Stomach smooth muscle (tissue), 2 donors: Measurements from ENCODE around the gene PERM1.
"Not testable (repeated sequence)": the region's sequence is repeated elsewhere in the genome, so short reads cannot be mapped to it uniquely, and the experiment has no call there.

ENCODE experiments used
- H3K27ac ChIP-seq: one replicate; pipeline ENCODE4 v1.7.0; 2013; ENCODE audit warnings: mild to moderate bottlenecking, low read length, inconsistent platforms
- H3K27me3 ChIP-seq, 2 donors: one replicate each; pipeline ENCODE4 v1.7.0; 2013; ENCODE audit warnings: low read length in 2 of 2; ENCODE audit not compliant: insufficient read depth in 2 of 2, control insufficient read depth in 1 of 2
- H3K36me3 ChIP-seq, 2 donors: one replicate each; pipeline ENCODE4 v1.7.0; 2013; ENCODE audit warnings: low read length in 2 of 2; ENCODE audit not compliant: control insufficient read depth in 2 of 2, insufficient read depth in 2 of 2
- H3K4me1 ChIP-seq: one replicate; pipeline ENCODE4 v1.7.0; 2013; ENCODE audit warnings: low read length; ENCODE audit not compliant: control insufficient read depth, insufficient read depth
- H3K4me3 ChIP-seq, 2 donors: one replicate each; pipeline ENCODE4 v1.7.0; 2013; ENCODE audit warnings: low read length in 2 of 2
- H3K9ac ChIP-seq, 2 donors: one replicate each; pipeline ENCODE4 v1.7.0; 2013; ENCODE audit warnings: low read length in 2 of 2, mild to moderate bottlenecking in 1 of 2
- H3K9me3 ChIP-seq, 2 donors: one replicate each; pipeline ENCODE4 v1.7.0; 2013; ENCODE audit warnings: low read length in 2 of 2; ENCODE audit not compliant: control insufficient read depth in 2 of 2
- donor health status: healthy.
- donor health status: Pancreatic carcinoma.

The PERM1 gene

DNA sequence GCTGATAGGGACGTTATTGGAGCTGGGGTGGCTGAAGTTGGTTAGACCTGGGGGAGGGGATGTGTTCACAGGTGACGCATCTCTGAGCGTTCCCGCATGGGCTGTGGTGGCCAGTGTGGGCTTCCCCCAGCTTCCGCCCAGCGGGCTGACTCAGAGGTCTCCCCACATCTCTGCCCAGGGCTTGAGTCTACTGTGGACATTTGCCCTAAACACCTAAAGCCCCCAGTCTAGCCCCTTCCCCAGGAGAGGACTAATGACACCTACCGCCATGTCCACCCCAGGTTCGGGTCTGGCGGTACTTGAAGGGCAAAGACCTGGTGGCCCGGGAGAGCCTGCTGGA is 40.0 kb upstream of the PERM1 start:
- Histone ChIP-seq H3K4me3 (no peak overlapping the region), H3K4me1 (peaks cover 8% of the 10 kb centered on the region)

DNA sequence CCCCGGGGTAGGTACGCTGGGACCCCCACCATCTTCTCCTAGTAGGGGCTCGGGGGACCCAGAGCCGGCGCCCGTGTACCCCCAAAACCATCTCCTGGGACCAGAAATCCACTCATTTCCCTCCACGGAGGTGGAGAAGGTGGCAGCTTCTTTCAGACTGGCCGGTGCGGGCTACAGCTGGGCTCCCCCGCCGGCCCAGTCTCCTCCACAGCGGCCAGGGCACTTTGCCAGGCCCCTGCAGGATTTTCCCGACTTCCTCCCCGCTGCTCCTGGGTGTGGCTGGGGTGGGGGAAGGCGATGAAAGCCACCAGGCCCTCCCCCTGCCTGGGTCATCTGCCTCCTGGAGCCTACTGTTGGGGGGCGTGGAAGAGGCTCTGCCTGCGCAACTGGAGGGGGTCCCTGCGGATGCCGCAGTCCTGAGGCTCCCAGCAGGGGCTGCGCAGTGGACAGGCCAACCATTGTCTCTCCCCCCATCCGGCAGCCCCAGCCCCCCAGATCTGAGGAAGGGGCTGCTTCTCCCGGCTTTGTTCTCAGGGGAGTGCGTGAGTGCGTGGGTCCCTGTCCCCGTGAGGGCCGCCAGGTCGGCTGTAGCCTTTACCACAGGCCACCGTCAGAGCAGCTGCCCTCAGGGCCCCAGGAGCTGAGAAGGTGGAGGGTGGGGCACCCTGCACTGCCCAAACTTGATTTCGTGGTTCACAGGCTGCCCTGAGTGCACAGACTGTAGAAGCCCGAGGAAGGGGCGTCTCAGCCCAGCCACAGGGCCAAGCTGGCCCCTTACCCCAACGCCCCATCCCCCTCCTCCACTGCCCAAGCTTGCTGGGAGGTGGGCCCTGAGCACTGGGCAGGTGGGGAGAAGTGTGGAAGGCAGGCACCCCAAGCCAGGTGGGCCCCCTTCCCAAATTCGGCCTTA is 39.4 kb upstream of the PERM1 start:
- Histone ChIP-seq H3K27me3 (no peaks in the 10 kb centered on the region), H3K36me3 (no peaks in the 10 kb centered on the region), H3K4me3 (peak overlapping the region; percentile 40 to 62), H3K9me3 (no peaks in the 10 kb centered on the region), H3K4me1 (peaks cover 8% of the 10 kb centered on the region), H3K9ac (no peak overlapping the region), H3K27ac (no peak overlapping the region)

More for the DNA sequence above, 40.0 kb upstream of the PERM1 start:
- no peaks in the 10 kb centered on the region for H3K27me3 ChIP-seq
- H3K36me3 ChIP-seq = no peaks in the 10 kb centered on the region
- no peak overlapping the region for H3K9ac ChIP-seq
- no peaks in the 10 kb centered on the region for H3K9me3 ChIP-seq
- no peak overlapping the region for H3K27ac ChIP-seq

DNA sequence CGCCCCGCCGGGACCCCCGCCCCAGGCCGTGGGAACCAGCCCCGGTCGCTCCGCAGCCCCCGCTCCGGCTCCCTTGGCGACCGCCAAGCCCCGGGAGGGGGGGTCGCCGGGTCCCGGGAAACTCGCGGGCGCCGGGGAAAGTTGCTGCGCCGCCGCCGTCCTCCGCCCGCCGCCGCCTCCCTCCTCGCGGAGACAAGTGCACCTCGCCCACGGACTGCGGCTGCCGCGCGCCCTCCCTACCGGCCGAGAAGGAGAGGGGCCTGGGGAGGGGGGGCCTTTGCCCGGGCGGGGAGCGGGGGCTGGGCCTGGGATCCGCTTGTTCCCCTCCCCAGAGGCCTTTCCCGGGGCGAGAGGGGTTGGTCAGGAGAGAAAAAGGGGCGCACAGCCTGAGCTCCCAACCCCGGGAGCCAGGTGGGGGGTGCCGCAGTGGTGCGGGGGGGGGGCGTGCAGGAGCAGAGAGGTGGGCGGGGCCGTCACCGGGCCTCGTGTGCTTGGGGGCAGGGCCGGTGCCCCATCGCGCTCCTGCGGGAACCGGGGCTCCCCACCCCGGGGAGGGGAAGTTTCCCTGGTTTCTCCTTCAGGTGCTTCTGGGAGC is 38.6 kb upstream of the PERM1 start:
- H3K4me3 ChIP-seq = peak overlapping the region; percentile 40 to 79
- H3K27me3 ChIP-seq = no peaks in the 10 kb centered on the region
- H3K9ac ChIP-seq = no peak overlapping the region
- no peak overlapping the region for H3K27ac ChIP-seq
- H3K36me3 ChIP-seq = no peaks in the 10 kb centered on the region
- no peaks in the 10 kb centered on the region for H3K9me3 ChIP-seq
- H3K4me1 ChIP-seq = peaks cover 8% of the 10 kb centered on the region

DNA sequence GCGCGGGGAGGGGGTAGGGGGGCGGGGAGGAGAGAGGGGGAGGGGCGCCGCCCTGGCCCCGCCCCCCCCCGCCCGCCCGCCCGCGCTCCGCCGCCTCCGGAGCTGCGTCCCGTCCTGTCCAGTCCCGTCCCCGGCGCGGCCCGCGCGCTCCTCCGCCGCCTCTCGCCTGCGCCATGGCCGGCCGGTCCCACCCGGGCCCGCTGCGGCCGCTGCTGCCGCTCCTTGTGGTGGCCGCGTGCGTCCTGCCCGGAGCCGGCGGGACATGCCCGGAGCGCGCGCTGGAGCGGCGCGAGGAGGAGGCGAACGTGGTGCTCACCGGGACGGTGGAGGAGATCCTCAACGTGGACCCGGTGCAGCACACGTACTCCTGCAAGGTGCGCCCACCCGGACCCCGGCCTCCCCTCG is 38.1 kb upstream of the PERM1 start, which contains the start of gene AGRN:
Gene AGRN (plus strand): TSS at position 121 of the 405 bp plus-strand sequence. CDS start 53 bp downstream, at position 174.
- peak within 1 kb of the TSS; percentile 40 to 79 for H3K4me3 ChIP-seq
- no peaks in the 10 kb centered on the region for H3K9me3 ChIP-seq
- H3K4me1 ChIP-seq = peaks cover 8% of the 10 kb centered on the region
- H3K27me3 ChIP-seq = no peaks in the 10 kb centered on the region
- no peaks in the 10 kb centered on the region for H3K36me3 ChIP-seq
- no peak within 1 kb of the TSS for H3K9ac ChIP-seq
- no peak within 1 kb of the TSS for H3K27ac ChIP-seq

DNA sequence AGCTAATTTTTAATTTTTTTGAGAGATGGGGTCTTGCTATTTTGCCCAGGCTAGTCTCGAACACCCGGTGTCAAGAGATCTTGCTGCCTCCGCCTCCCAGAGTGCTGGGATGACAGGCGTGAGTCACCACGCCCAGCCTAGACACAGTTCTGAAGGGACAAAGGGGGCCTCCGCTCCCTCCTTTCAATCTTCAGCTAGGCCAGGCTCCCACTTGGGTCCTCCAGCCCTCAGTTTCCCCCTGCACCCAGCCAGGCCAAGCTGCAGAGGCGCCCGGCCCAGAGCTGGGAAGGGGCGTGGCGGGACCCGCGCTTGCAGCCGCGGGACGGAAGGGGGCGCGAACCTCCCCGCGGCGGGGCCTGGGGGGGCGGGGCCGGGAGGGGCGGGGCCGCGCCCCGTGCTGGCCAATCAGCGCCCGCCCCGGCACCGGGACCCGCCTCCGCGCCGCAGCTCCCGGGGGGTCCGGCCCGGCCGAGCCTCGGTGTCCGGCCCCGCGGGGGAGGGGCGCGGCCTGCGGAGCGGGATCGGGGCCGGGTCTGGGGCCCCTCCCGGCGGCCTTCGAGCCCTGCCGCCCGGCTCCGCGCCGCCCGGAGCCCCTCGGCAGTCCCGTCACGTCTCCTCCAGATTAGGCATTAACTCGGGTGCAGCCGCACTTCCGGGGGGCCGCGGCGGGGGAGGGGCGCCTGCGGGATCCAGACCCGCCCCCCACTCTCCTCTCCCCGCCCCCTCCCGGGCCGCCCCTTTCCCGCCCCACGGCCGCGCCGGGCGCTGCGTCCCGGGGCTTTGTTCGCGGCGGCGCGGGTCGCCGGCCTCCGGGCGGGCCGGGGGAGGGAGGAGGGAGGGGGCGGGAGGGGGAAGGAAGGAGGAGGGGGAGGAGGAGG is 37.5 kb upstream of the PERM1 start:
- peak overlapping the region in 1 of 2 donors; percentile 64 for H3K4me3 ChIP-seq
- H3K9me3 ChIP-seq = no peaks in the 10 kb centered on the region
- H3K36me3 ChIP-seq = no peaks in the 10 kb centered on the region
- peaks cover 12% of the 10 kb centered on the region for H3K4me1 ChIP-seq
- H3K9ac ChIP-seq = no peak overlapping the region
- H3K27me3 ChIP-seq = no peaks in the 10 kb centered on the region
- H3K27ac ChIP-seq = no peak overlapping the region

DNA sequence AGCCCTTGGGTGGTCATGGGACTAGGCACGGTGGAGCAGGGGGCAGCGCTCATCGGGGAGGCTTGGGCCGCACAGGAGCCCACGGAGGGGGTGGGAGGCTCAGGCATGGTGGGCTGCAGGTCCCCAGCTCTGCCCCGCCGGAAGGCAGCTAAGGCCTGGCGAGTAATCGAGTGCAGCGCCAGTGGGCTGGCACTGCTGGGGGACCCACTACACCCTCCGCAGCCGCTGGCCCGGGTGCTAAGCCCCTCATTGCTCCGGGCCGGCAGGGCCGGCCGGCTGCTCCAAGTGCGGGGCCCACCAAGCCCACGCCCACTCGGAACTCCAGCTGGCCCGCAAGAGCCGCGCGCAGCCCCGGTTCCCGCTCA is 36.4 kb upstream of the PERM1 start:
- H3K36me3 ChIP-seq, H3K27ac ChIP-seq, H3K9ac ChIP-seq, H3K9me3 ChIP-seq, H3K4me3 ChIP-seq, H3K27me3 ChIP-seq: not testable (repeated sequence)
- H3K4me1 ChIP-seq = peaks cover 23% of the 10 kb centered on the region

DNA sequence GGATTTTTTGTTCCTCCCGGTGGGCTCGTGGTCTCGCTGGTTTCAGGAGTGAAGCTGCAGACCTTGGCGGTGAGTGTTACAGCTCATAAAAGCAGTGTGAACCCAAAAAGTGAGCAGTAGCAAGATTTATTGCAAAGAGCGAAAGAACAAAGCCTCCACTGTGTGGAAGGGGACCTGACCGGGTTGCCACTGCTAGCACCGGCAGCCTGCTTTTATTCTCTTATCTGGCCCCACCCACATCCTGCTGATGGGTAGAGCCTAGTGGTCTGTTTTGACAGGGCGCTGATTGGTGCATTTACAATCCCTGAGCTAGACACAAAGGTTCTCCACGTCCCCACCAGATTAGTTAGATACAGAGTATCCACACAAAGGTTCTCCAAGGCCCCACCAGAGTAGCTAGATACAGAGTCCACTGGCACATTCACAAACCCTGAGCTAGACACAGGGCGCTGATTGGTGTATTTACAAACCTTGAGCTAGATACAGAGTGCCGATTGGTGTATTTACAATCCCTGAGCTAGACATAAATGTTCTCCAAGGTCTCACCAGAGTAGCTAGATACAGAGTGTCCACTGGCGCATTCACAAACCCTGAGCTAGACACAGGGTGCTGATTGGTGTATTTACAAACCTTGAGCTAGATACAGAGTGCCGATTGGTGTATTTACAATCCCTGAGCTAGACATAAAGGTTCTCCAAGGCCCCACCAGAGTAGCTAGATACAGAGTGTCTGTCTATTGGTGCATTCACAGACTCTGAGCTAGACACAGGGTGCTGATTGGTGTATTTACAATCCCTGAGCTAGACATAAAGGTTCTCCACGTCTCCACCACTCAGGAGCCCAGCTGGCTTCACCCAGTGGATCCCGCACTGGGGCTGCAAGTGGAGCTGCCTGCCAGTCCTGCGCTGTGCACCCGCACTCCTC is 35.8 kb upstream of the PERM1 start:
- not testable (repeated sequence) for H3K4me3 ChIP-seq, H3K27ac ChIP-seq, H3K9me3 ChIP-seq, H3K36me3 ChIP-seq, H3K9ac ChIP-seq, H3K27me3 ChIP-seq
- peaks cover 27% of the 10 kb centered on the region for H3K4me1 ChIP-seq

DNA sequence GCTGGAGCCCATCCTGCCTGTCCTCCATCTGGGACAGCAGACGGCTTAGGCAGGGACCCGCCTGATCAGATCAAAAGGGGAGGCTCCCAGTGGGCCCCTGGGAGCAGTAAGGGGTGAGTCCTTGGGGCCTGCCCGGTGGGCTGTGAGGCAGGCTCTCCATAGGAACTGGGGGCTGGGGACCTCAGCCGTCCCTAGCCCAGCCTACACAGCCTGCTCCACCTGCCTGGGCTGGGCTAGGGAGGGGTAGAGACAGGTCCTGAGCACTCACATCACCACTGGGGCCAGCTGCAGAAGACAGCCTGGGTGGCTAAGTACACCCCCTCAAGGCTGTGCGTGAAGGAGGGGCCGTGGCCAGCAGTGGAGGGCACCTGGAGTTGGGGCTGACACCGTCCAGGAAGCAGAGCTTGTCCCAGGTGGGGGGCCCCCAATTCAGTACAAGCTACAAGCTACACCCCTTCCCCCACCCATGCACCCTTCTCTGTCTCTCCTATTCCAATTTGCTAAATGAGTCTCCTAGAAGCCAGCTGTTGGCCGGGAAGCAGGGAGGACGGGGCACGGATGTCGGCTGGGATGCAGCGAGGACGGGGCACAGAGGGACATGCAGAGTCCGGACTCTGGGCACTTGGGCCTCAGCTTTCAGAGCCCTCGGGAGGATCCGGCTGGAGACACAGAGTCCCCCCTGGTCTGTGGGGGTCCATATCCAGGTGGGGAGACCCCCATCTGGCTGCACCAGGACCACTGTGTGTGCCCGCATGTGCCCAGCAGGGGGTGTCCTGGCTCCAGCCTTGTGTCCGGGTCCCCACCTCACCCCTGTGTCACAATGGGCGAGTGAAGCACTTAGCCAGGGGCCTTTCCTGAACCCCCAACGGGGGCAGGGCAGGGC is 33.1 kb upstream of the PERM1 start:
- Histone ChIP-seq H3K27ac (no peak overlapping the region), H3K27me3 (no peaks in the 10 kb centered on the region), H3K4me1 (peaks cover 21% of the 10 kb centered on the region), H3K9me3 (no peaks in the 10 kb centered on the region), H3K9ac (no peak overlapping the region), H3K4me3 (no peak overlapping the region), H3K36me3 (no peaks in the 10 kb centered on the region)

DNA sequence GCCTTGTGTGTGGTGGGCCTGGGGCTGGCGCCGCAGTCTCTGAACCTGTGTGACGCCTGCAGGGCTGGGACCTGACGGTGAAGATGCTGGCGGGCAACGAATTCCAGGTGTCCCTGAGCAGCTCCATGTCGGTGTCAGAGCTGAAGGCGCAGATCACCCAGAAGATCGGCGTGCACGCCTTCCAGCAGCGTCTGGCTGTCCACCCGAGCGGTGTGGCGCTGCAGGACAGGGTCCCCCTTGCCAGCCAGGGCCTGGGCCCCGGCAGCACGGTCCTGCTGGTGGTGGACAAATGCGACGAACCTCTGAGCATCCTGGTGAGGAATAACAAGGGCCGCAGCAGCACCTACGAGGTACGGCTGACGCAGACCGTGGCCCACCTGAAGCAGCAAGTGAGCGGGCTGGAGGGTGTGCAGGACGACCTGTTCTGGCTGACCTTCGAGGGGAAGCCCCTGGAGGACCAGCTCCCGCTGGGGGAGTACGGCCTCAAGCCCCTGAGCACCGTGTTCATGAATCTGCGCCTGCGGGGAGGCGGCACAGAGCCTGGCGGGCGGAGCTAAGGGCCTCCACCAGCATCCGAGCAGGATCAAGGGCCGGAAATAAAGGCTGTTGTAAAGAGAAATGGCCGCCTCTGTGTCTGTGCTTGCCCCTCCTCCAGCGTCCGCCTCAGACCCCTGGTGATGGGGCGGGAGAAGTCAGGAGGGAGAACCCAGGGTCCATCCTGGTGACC is 32.2 kb upstream of the PERM1 start:
- Histone ChIP-seq H3K4me1 (peaks cover 21% of the 10 kb centered on the region), H3K27ac (peak overlapping the region; percentile 76), H3K9me3 (no peaks in the 10 kb centered on the region), H3K4me3 (peak overlapping the region; percentile 91 to 93), H3K27me3 (no peaks in the 10 kb centered on the region), H3K36me3 (no peaks in the 10 kb centered on the region), H3K9ac (peak overlapping the region; percentile 70 to 81)
